Body of pancreas (tissue), 4 donors: ENCODE measurements around the gene GET3. TPM values are rescaled to one million over a fixed set of nuclear protein-coding genes. Genes with fewer than 3 reads are reported as not detected.

Experiments used
- ATAC-seq: fragments of 150-250 bp; one replicate; pipeline ENCODE4 v1.9.1; 2016
- DNase-seq, 4 donors: peaks; one replicate each; pipeline ENCODE4 v3.0.0-alpha.2; 2019
- H3K27ac ChIP-seq, 4 donors: fragments of 200-600 bp; sonication (generic); 1 replicate in 3 of 4; 2 replicates in 1 of 4; pipeline versions ENCODE4 v1.5.1 to v1.6.1; 2016 to 2019; ENCODE audit warnings: mild to moderate bottlenecking in 1 of 4, mixed read lengths in 1 of 4, moderate library complexity in 1 of 4
- H3K27me3 ChIP-seq, 2 donors: fragments of 200-600 bp; sonication (generic); one replicate each; pipeline ENCODE4 v1.6.0; 2016; ENCODE audit warnings: mild to moderate bottlenecking in 1 of 2
- H3K36me3 ChIP-seq, 2 donors: fragments of 200-600 bp; sonication (generic); replicated peaks in 1 of 2; 2 replicates each; pipeline ENCODE4 v1.5.1; 2016; ENCODE audit warnings: low read depth in 2 of 2; ENCODE audit not compliant: insufficient read depth in 1 of 2
- H3K4me1 ChIP-seq: fragments of 200-600 bp; sonication (generic); one replicate; pipeline ENCODE4 v1.6.0; 2016
- H3K4me3 ChIP-seq, 2 donors: fragments of 200-600 bp; sonication (generic); 1 replicate in 1 of 2; 2 replicates in 1 of 2; pipeline ENCODE4 v1.5.1; 2016 to 2019
- H3K9me3 ChIP-seq, 3 donors: fragments of 200-600 bp; sonication (generic); 1 replicate in 2 of 3; 2 replicates in 1 of 3; pipeline ENCODE4 v1.5.1; 2016
- CTCF ChIP-seq, 7 experiments: fragments of 450-650 bp in 4 of 7; fragments of 200-600 bp in 3 of 7; sonication (generic) in 3 of 7; IDR thresholded peaks; one replicate each; pipeline ENCODE4 v1.5.1; 2016 to 2019; ENCODE audit warnings: antibody characterized with exemption in 7 of 7
- POLR2A ChIP-seq, 3 donors: fragments of 450-650 bp; IDR thresholded peaks; one replicate each; pipeline ENCODE4 v1.6.1; 2016; ENCODE audit warnings: antibody characterized with exemption in 3 of 3, mild to moderate bottlenecking in 2 of 3
- WGBS, 2 donors: methylation state at CpG; one replicate each; pipeline ENCODE4 v1.1.5; 2017; 5-methylcytosine and 5-hydroxymethylcytosine counted together
- intact Hi-C: fragments of 100-400 bp; cut with DNase I; formaldehyde crosslinking; loops from one replicate; pipeline ENCODE4 v1.15.1; 2023
- total RNA-seq, 2 donors: library from RNA; depleted of rRNA; stranded (reverse); fragments of >200 nt; gene quantifications; one replicate each; pipeline ENCODE4 v1.1.0, GENCODE V29; 2016

Gene GET3
- total RNA-seq, 2 donors from 2014 or later = 13.2 to 22.8 TPM

GRCh38 chr19:12752056-12752781 is 14.9 kb downstream of the GET3 start:
- no peak for ATAC-seq
- Histone ChIP-seq H3K4me3 (no peak overlapping the region), H3K9me3 (no peaks in the 10 kb centered on the region), H3K27ac (no peak overlapping the region), H3K4me1 (no peaks in the 10 kb centered on the region), H3K36me3 (no peaks in the 10 kb centered on the region), H3K27me3 (no peaks in the 10 kb centered on the region)
- DNase-seq = no peak
- TF ChIP-seq POLR2A (IDR thresholded peaks at IDR 0.05) (no peak), CTCF (IDR thresholded peaks at IDR 0.05) (no peak)
- intact Hi-C loops = no loop called here
- WGBS, 2 donors = 49 to 61% methylated on average over 20 to 22 of the region's 23 CpGs

- ATAC-seq = no peak
- intact Hi-C loops = no loop called here
- TF ChIP-seq POLR2A (IDR thresholded peaks at IDR 0.05) (no peak), CTCF (IDR thresholded peaks at IDR 0.05) (no peak)
- no peak overlapping the region for H3K4me3 ChIP-seq
- 60 to 69% methylated on average over 10 to 46 of the region's 50 CpGs for WGBS, 2 donors
- peaks cover 9% of the 10 kb centered on the region for H3K4me1 ChIP-seq
- DNase-seq = no peak
- H3K36me3 ChIP-seq = no peaks in the 10 kb centered on the region
- no peak overlapping the region for H3K27ac ChIP-seq
- no peaks in the 10 kb centered on the region for H3K27me3 ChIP-seq
- no peaks in the 10 kb centered on the region for H3K9me3 ChIP-seq
These were observed 17.3 kb downstream of the GET3 start for GRCh38 chr19:12754465-12755196.

- no peak overlapping the region for H3K27ac ChIP-seq
- H3K36me3 ChIP-seq = no peaks in the 10 kb centered on the region
- no peak overlapping the region for H3K4me3 ChIP-seq
- H3K27me3 ChIP-seq = no peaks in the 10 kb centered on the region
- no peak for DNase-seq
- WGBS, 2 donors = 67 to 76% methylated on average over 11 to 19 of the region's 19 CpGs
- peaks cover 9% of the 10 kb centered on the region for H3K4me1 ChIP-seq
- intact Hi-C loops = no loop called here
- TF ChIP-seq POLR2A (IDR thresholded peaks at IDR 0.05) (no peak), CTCF (IDR thresholded peaks at IDR 0.05) (no peak)
- no peaks in the 10 kb centered on the region for H3K9me3 ChIP-seq
- ATAC-seq = no peak
These were observed 19.0 kb downstream of the GET3 start for GRCh38 chr19:12756150-12756883.

- intact Hi-C loops = no loop called here
- no peaks in the 10 kb centered on the region for H3K9me3 ChIP-seq
- H3K36me3 ChIP-seq = peaks cover 0 to under 1% of the 10 kb centered on the region in 2 donors
- peaks cover 9% of the 10 kb centered on the region for H3K4me1 ChIP-seq
- DNase-seq = peak; percentile 72 to 77 (median 76)
- TF ChIP-seq CTCF (IDR thresholded peaks at IDR 0.05) (peak; percentile 78 to 92 (median 89)), POLR2A (IDR thresholded peaks at IDR 0.05) (peak in 1 of 3 donors; percentile 7)
- ATAC-seq = peak; percentile 85
- 4 to 10% methylated on average over 3 to 55 of the region's 60 CpGs for WGBS, 2 donors
- H3K27me3 ChIP-seq = no peaks in the 10 kb centered on the region
- peak overlapping the region in 2 of 4 donors; percentile 41 to 42 for H3K27ac ChIP-seq
- H3K4me3 ChIP-seq = no peak overlapping the region
These were observed 20.4 kb downstream of the GET3 start for GRCh38 chr19:12757544-12758274.
